ENCODE measurements around the gene DDX39A.

DDX39A gene

GRCh38 chr19:14433554-14434501, 14.7 kb upstream of the DDX39A start:
- DNase-seq, result peak; percentile 42

- DNase-seq, result peak; percentile 67
Observed at GRCh38 chr19:14432791-14433553, 13.8 kb upstream of the DDX39A start, which contains the start of gene PKN1. PKN1 (plus strand) TSS chr19:14433306; CDS start chr19:14433522, 216 bp downstream.

GRCh38 chr19:14430712-14431111, 11.6 kb upstream of the DDX39A start:
- DNase-seq, result no peak

- DNase-seq, result no peak
Observed at GRCh38 chr19:14428882-14429416, 9.8 kb upstream of the DDX39A start.

- DNase-seq, result no peak
Observed at GRCh38 chr19:14427461-14427860, 8.3 kb upstream of the DDX39A start.

- no peak for DNase-seq
Observed at GRCh38 chr19:14425696-14426138, 6.6 kb upstream of the DDX39A start.

- peak; percentile 89 for DNase-seq
Observed at GRCh38 chr19:14418856-14419105, 360 bp downstream of the DDX39A start.

- DNase-seq, result no peak
Observed at GRCh38 chr19:14416817-14417231, 2.3 kb downstream of the DDX39A start.

GRCh38 chr19:14414926-14415690, 4.0 kb downstream of the DDX39A start:
- DNase-seq, result no peak

GRCh38 chr19:14413693-14414181, 5.4 kb downstream of the DDX39A start:
- no peak for DNase-seq

- DNase-seq, result no peak
Observed at GRCh38 chr19:14412996-14413692, 6.0 kb downstream of the DDX39A start.

GRCh38 chr19:14412324-14412995, 6.7 kb downstream of the DDX39A start:
- DNase-seq, result no peak

GRCh38 chr19:14411938-14412245, 7.2 kb downstream of the DDX39A start:
- DNase-seq, result no peak

- DNase-seq, result no peak
Observed at GRCh38 chr19:14411161-14411937, 7.8 kb downstream of the DDX39A start.

- peak; percentile 60 for DNase-seq
Observed at GRCh38 chr19:14410091-14411051, 8.8 kb downstream of the DDX39A start.

- DNase-seq, result no peak
Observed at GRCh38 chr19:14409146-14410023, 9.8 kb downstream of the DDX39A start.

- no peak for DNase-seq
Observed at GRCh38 chr19:14408491-14409145, 10.5 kb downstream of the DDX39A start.

Measured in activated CD4-positive, alpha-beta T cell treated with anti-CD3 and anti-CD28 coated beads, Interleukin-10, Interleukin-2, amounts not matched to agents 100 ng/mL and 50 ng/mL, durations not matched to agents 16 hours and 8 hours (primary cell).